Measurements from ENCODE around the gene CDK17. TPM values are rescaled to one million over a fixed set of nuclear protein-coding genes. Genes with fewer than 3 reads are reported as not detected.
"Not testable (repeated sequence)": the region's sequence is repeated elsewhere in the genome, so short reads cannot be mapped to it uniquely, and the experiment has no call there.

Gene CDK17
- total RNA-seq, 1 donor from 2014 or later, result 28.0 TPM

- Mint-ChIP-seq H3K27me3 (no peaks in the 10 kb centered on the region), H3K4me1 (peaks cover 37% of the 10 kb centered on the region), H3K4me3 (peak overlapping the region; percentile 63), H3K36me3 (ENCODE audit: low read depth) (no peaks in the 10 kb centered on the region), H3K9me3 (no peaks in the 10 kb centered on the region), H3K27ac (peak overlapping the region; percentile 80)
- DNase-seq, result peak; percentile 68
- intact Hi-C loops (cut with micrococcal nuclease), result loop anchor here (1.0 to 5.0 kb wide), 4 partner anchors 8 to 380 kb away; no protein-coding TSS in a partner anchor
Measured at GRCh38 chr12:96427269-96427729, 27.1 kb upstream of the CDK17 start.

GRCh38 chr12:96425951-96426350 lies 25.7 kb upstream of the CDK17 start:
- DNase-seq, result no peak
- Mint-ChIP-seq H3K4me1 (peaks cover 45% of the 10 kb centered on the region), H3K4me3 (peak overlapping the region; percentile 43), H3K36me3 (ENCODE audit: low read depth) (no peaks in the 10 kb centered on the region), H3K9me3 (no peaks in the 10 kb centered on the region), H3K27ac (peak overlapping the region; percentile 77), H3K27me3 (no peaks in the 10 kb centered on the region)
- intact Hi-C loops (cut with micrococcal nuclease), result loop anchor here (1.0 to 5.0 kb wide), 7 partner anchors 8 to 379 kb away; no protein-coding TSS in a partner anchor

GRCh38 chr12:96425321-96425720 lies 25.1 kb upstream of the CDK17 start:
- intact Hi-C loops (cut with micrococcal nuclease), result loop anchor here (1.0 to 5.0 kb wide), 7 partner anchors 9 to 378 kb away; no protein-coding TSS in a partner anchor
- Mint-ChIP-seq H3K27ac (peak overlapping the region; percentile 77), H3K36me3 (ENCODE audit: low read depth) (no peaks in the 10 kb centered on the region), H3K9me3 (no peaks in the 10 kb centered on the region), H3K4me1 (peaks cover 47% of the 10 kb centered on the region), H3K4me3 (peak overlapping the region; percentile 43), H3K27me3 (no peaks in the 10 kb centered on the region)
- DNase-seq, result peak; percentile 72

GRCh38 chr12:96424601-96425000 lies 24.4 kb upstream of the CDK17 start:
- intact Hi-C loops (cut with micrococcal nuclease), result loop anchor here (2.0 kb wide), 1 partner anchor 60 kb away; no protein-coding TSS in a partner anchor
- DNase-seq, result no peak
- peaks cover 52% of the 10 kb centered on the region for H3K4me1 Mint-ChIP-seq
- H3K27ac Mint-ChIP-seq, result no peak overlapping the region
- H3K4me3 Mint-ChIP-seq, result no peak overlapping the region
- H3K9me3 Mint-ChIP-seq, result no peaks in the 10 kb centered on the region
- no peaks in the 10 kb centered on the region for H3K27me3 Mint-ChIP-seq
- no peaks in the 10 kb centered on the region for H3K36me3 Mint-ChIP-seq (ENCODE audit: low read depth)

GRCh38 chr12:96422192-96422591 lies 22.0 kb upstream of the CDK17 start:
- intact Hi-C loops (cut with micrococcal nuclease), result no loop called here
- H3K4me3 Mint-ChIP-seq, result no peak overlapping the region

GRCh38 chr12:96421014-96421413 lies 20.8 kb upstream of the CDK17 start:
- peak overlapping the region; percentile 58 for H3K4me3 Mint-ChIP-seq
- H3K4me1 Mint-ChIP-seq, result peaks cover 44% of the 10 kb centered on the region
- no peaks in the 10 kb centered on the region for H3K27me3 Mint-ChIP-seq
- DNase-seq, result peak; percentile 74
- H3K27ac Mint-ChIP-seq, result peak overlapping the region; percentile 30
- intact Hi-C loops (cut with micrococcal nuclease), result no loop called here
- H3K36me3 Mint-ChIP-seq (ENCODE audit: low read depth), result no peaks in the 10 kb centered on the region
- H3K9me3 Mint-ChIP-seq, result no peaks in the 10 kb centered on the region

More at GRCh38 chr12:96422192-96422591, 22.0 kb upstream of the CDK17 start:
- DNase-seq, result no peak
- no peak overlapping the region for H3K27ac Mint-ChIP-seq
- H3K4me1 Mint-ChIP-seq, result peaks cover 49% of the 10 kb centered on the region
- no peaks in the 10 kb centered on the region for H3K36me3 Mint-ChIP-seq (ENCODE audit: low read depth)
- no peaks in the 10 kb centered on the region for H3K9me3 Mint-ChIP-seq
- no peaks in the 10 kb centered on the region for H3K27me3 Mint-ChIP-seq

- H3K27me3 Mint-ChIP-seq, result no peaks in the 10 kb centered on the region
- no peak for DNase-seq
- H3K4me1 Mint-ChIP-seq, result peaks cover 37% of the 10 kb centered on the region
- intact Hi-C loops (cut with micrococcal nuclease), result no loop called here
- H3K36me3 Mint-ChIP-seq (ENCODE audit: low read depth), result no peaks in the 10 kb centered on the region
- no peaks in the 10 kb centered on the region for H3K9me3 Mint-ChIP-seq
- no peak overlapping the region for H3K27ac Mint-ChIP-seq
- no peak overlapping the region for H3K4me3 Mint-ChIP-seq
Measured at GRCh38 chr12:96420277-96420835, 20.1 kb upstream of the CDK17 start.

GRCh38 chr12:96419576-96420276 lies 19.5 kb upstream of the CDK17 start:
- no peak overlapping the region for H3K27ac Mint-ChIP-seq
- H3K36me3 Mint-ChIP-seq (ENCODE audit: low read depth), result no peaks in the 10 kb centered on the region
- no peak overlapping the region for H3K4me3 Mint-ChIP-seq
- DNase-seq, result peak; percentile 56
- H3K9me3 Mint-ChIP-seq, result no peaks in the 10 kb centered on the region
- H3K4me1 Mint-ChIP-seq, result peaks cover 32% of the 10 kb centered on the region
- no peaks in the 10 kb centered on the region for H3K27me3 Mint-ChIP-seq
- intact Hi-C loops (cut with micrococcal nuclease), result loop anchor here (1.0 kb wide), 1 partner anchor 8 kb away; no protein-coding TSS in a partner anchor

- H3K9me3 Mint-ChIP-seq; intact Hi-C loops (cut with micrococcal nuclease); H3K36me3 Mint-ChIP-seq (ENCODE audit: low read depth); H3K27me3 Mint-ChIP-seq: not testable (repeated sequence)
- H3K27ac Mint-ChIP-seq, result peak overlapping the region; percentile 51
- peak; percentile 65 for DNase-seq
- H3K4me1 Mint-ChIP-seq, result peaks cover 32% of the 10 kb centered on the region
- peak overlapping the region; percentile 45 for H3K4me3 Mint-ChIP-seq
Measured at GRCh38 chr12:96417688-96418087, 17.4 kb upstream of the CDK17 start.

- intact Hi-C loops (cut with micrococcal nuclease), result no loop called here
- Mint-ChIP-seq H3K9me3 (no peaks in the 10 kb centered on the region), H3K27ac (no peak overlapping the region), H3K4me3 (no peak overlapping the region), H3K4me1 (peaks cover 27% of the 10 kb centered on the region), H3K27me3 (peaks cover 2% of the 10 kb centered on the region), H3K36me3 (ENCODE audit: low read depth) (no peaks in the 10 kb centered on the region)
- DNase-seq, result no peak
Measured at GRCh38 chr12:96416033-96416799, 16.0 kb upstream of the CDK17 start.

- Mint-ChIP-seq H3K9me3 (no peaks in the 10 kb centered on the region), H3K27me3 (peaks cover 2% of the 10 kb centered on the region), H3K4me3 (no peak overlapping the region), H3K27ac (no peak overlapping the region), H3K4me1 (peaks cover 20% of the 10 kb centered on the region), H3K36me3 (ENCODE audit: low read depth) (no peaks in the 10 kb centered on the region)
- intact Hi-C loops (cut with micrococcal nuclease), result no loop called here
- DNase-seq, result no peak
Measured at GRCh38 chr12:96414637-96415036, 14.4 kb upstream of the CDK17 start.

- intact Hi-C loops (cut with micrococcal nuclease), result no loop called here
- no peaks in the 10 kb centered on the region for H3K36me3 Mint-ChIP-seq (ENCODE audit: low read depth)
Measured at GRCh38 chr12:96412431-96412830, 12.2 kb upstream of the CDK17 start.

GRCh38 chr12:96409731-96410130 lies 9.5 kb upstream of the CDK17 start:
- H3K4me3 Mint-ChIP-seq, result no peak overlapping the region
- intact Hi-C loops (cut with micrococcal nuclease), result no loop called here
- no peaks in the 10 kb centered on the region for H3K9me3 Mint-ChIP-seq
- peaks cover 14% of the 10 kb centered on the region for H3K4me1 Mint-ChIP-seq
- H3K36me3 Mint-ChIP-seq (ENCODE audit: low read depth), result no peaks in the 10 kb centered on the region
- H3K27ac Mint-ChIP-seq, result no peak overlapping the region
- no peak for DNase-seq
- H3K27me3 Mint-ChIP-seq, result peaks cover 2% of the 10 kb centered on the region

More at GRCh38 chr12:96412431-96412830, 12.2 kb upstream of the CDK17 start:
- Mint-ChIP-seq H3K4me1 (peaks cover 15% of the 10 kb centered on the region), H3K4me3 (no peak overlapping the region), H3K27me3 (peaks cover 2% of the 10 kb centered on the region), H3K9me3 (no peaks in the 10 kb centered on the region), H3K27ac (no peak overlapping the region)
- DNase-seq, result no peak

GRCh38 chr12:96408993-96409392 lies 8.8 kb upstream of the CDK17 start:
- DNase-seq, result no peak
- H3K36me3 Mint-ChIP-seq (ENCODE audit: low read depth), result no peaks in the 10 kb centered on the region
- H3K27me3 Mint-ChIP-seq, result peaks cover 2% of the 10 kb centered on the region
- no peak overlapping the region for H3K27ac Mint-ChIP-seq
- intact Hi-C loops (cut with micrococcal nuclease), result no loop called here
- H3K9me3 Mint-ChIP-seq, result no peaks in the 10 kb centered on the region
- peaks cover 12% of the 10 kb centered on the region for H3K4me1 Mint-ChIP-seq
- H3K4me3 Mint-ChIP-seq, result no peak overlapping the region

Measured in activated CD4-positive, alpha-beta T cell treated with anti-CD3 and anti-CD28 coated beads, Interleukin-2, amount 10 ng/mL, durations not matched to agents 24 days and 14 days (primary cell).